GM10266 (cell line): ENCODE measurements around the gene PTBP3.

Source experiments
- DNase-seq: peaks from one replicate; pipeline ENCODE4 v3.0.0; 2012; ENCODE audit errors: extremely low spot score
- TF ChIP-seq, protein P1 (sequence below): IDR thresholded peaks from 2 replicates; pipeline ENCODE4 v1.5.1; 2012; ENCODE audit warnings: mild to moderate bottlenecking, low read depth; ENCODE audit not compliant: control insufficient read depth, insufficient read depth; ENCODE audit errors: missing control alignments

The PTBP3 gene

DNA sequence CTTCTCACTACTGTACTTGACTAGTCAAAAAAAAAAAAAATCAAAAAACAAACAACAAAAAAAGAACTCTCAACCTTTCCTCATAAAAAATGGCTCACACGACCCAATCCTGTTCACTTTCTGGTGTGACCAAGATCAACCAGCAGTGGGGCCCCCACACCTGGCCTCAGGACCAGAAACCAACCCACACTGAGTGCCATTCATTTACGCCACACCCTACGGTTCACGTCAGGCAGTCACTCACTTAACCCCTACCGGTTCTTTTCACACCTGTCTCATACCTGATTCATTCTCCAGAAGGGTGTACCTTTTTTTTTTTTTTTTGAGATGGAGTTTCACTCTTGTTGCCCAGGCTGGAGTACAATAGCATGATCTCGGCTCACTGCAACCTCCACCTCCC lies 164.1 kb downstream of the PTBP3 start:
- DNase-seq = no peak
- TF ChIP-seq, protein P1, sequence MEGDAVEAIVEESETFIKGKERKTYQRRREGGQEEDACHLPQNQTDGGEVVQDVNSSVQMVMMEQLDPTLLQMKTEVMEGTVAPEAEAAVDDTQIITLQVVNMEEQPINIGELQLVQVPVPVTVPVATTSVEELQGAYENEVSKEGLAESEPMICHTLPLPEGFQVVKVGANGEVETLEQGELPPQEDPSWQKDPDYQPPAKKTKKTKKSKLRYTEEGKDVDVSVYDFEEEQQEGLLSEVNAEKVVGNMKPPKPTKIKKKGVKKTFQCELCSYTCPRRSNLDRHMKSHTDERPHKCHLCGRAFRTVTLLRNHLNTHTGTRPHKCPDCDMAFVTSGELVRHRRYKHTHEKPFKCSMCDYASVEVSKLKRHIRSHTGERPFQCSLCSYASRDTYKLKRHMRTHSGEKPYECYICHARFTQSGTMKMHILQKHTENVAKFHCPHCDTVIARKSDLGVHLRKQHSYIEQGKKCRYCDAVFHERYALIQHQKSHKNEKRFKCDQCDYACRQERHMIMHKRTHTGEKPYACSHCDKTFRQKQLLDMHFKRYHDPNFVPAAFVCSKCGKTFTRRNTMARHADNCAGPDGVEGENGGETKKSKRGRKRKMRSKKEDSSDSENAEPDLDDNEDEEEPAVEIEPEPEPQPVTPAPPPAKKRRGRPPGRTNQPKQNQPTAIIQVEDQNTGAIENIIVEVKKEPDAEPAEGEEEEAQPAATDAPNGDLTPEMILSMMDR = no peak

DNA sequence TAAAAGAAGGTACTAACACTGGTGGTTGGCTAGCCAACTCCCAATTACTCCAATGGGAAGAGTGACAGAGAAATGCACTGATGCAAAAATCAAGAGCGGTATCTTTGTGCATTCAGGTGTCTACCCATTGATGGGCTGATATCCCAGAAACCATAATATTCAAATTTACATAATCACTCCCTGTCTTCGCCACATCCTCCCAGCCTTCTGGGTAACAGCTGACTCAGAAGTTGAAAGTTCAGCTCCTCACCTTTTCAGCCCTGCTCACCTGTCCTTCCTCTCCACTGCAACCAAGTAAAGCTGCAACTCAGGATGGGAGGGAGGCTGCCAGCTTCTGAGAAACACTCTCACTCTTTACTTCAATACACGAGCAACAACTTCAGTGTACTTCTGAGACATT lies 165.2 kb downstream of the PTBP3 start:
- TF ChIP-seq, protein P1 = no peak
- no peak for DNase-seq
